NAMALWA (cell line): Measurements from ENCODE around the gene LCA5L.
A peak's percentile ranks its signal among the peaks of the same experiment; 100 is the strongest.

ENCODE experiments used
- DNase-seq: peaks from one replicate; pipeline ENCODE4 v3.0.0-alpha.2; 2015; ENCODE audit warnings: low spot score

LCA5L gene

GRCh38 chr21:39445321-39446269 is at the start of gene LCA5L:
LCA5L (minus strand) TSS chr21:39445778; CDS start chr21:39428493, 17,285 bp downstream.
- peak; percentile 94 for DNase-seq

GRCh38 chr21:39489380-39489924 is 43.9 kb upstream of the LCA5L start:
- peak; percentile 33 for DNase-seq

- DNase-seq, result no peak
Observed at GRCh38 chr21:39484711-39485276, 39.2 kb upstream of the LCA5L start.

DNA sequence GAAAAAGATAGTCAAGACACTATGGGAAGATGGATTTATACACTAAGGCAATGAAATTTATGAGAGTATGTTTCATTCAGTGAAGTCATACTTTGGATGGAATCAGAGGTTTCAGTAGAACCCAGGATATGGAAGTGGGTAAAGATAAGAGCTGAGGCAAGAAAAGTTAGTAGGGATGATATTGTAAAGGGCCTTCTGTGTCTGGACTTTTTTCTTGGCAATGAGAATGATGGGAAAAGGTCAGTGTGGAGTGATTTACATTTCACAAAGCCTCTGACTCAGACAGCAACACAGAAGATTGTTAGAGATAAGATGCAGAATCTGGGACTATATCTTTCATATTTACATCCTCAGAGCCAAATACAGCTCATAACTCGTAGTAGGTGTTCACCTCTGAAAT is 38.3 kb upstream of the LCA5L start:
- no peak for DNase-seq

DNA sequence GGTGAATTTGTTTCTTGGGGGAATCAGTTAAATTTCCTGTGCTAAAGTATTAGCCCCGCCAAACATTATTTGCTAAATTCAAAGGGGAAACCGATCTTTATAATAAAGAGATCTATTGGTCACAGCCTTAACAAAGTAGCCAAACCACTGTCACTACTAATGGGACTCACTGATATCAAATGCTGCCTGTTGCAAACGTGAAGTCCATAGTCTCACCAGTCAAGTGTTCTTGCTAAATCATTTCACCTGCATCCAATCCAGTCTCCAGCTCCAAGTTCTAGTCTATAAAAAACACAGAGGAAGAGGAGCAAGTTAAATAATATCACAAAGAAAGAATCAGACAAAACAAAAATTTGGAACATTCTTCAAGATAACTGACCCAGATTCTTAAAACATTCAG is 36.3 kb upstream of the LCA5L start:
- no peak for DNase-seq

GRCh38 chr21:39480271-39480670 is 34.7 kb upstream of the LCA5L start:
- no peak for DNase-seq

- DNase-seq, result no peak
Observed at GRCh38 chr21:39479814-39480182, 34.2 kb upstream of the LCA5L start.

DNA sequence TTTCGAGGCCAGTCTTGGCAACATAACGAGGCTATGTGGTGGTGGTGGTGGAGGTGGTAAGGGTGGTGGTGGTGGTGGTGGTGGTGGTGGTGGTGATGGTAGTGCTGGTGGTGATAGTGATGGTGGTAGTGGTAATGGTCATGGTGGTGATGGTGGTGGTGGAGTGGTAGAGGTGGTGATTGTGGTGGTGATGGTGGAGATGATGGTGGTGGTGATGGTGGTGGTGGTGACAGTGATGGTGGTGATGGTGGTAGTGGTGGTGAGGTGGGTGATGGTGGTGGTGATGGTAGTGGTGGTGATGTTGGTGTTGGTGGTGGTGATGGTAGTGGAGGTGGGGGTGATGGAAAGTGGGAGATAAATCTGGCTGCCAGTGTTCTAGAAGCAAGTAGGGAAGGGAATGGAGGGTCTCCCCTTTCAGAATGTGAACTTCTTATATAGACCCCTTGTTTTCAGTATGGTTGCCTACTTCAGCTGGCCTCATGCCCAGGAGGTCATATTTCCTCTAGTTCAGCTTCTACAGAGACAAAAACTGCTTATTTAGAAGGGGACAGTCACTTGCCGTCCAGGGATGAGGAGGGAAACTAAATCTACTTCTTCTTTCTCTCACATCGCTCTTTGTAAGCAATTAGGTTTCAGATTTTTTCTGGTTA is 33.7 kb upstream of the LCA5L start:
- no peak for DNase-seq

GRCh38 chr21:39474611-39475010 is 29.0 kb upstream of the LCA5L start:
- no peak for DNase-seq

- no peak for DNase-seq
Observed at GRCh38 chr21:39472786-39473185, 27.2 kb upstream of the LCA5L start.

- DNase-seq, result no peak
Observed at GRCh38 chr21:39471598-39471997, 26.0 kb upstream of the LCA5L start.

GRCh38 chr21:39468559-39468958 is 23.0 kb upstream of the LCA5L start:
- no peak for DNase-seq

DNA sequence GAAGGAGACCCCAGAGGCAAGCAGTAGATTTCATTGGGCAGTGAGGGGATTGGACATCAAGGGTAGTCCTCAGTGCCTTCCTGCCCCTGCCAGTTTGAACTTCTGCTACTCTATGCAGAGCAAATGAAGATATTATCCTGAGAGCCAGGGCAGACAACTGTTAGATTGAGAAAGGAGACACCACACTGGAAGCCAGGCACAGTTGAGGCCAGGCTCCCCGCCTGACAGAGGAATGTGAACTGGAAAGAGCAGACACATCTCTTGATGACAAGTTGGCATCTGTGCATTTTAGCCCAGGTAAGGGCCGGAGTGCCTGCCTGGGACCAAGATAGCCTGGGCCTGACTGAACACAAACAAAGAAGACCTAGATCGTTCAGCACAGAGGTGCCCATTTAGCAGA is 22.2 kb upstream of the LCA5L start:
- no peak for DNase-seq

- DNase-seq, result no peak
Observed at GRCh38 chr21:39466584-39466983, 21.0 kb upstream of the LCA5L start.

DNA sequence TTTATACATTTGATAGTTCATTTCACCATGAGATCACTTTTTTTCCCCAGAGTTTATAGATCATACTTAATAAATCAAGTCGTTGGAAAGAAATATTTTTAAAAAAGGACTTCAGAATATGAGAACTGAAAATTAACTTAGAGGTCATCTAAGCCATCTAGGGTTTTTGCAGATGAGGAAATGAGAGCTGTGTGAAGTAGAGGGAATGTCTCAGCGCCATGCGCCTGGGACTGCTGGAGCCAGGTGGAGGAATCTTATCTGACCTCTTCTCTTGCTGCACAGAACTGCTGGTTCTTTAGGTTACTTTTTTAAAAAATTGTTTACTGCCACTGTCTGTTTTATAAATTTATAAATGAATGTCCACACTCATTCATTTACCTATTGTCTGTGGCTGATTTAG is 17.7 kb upstream of the LCA5L start:
- no peak for DNase-seq

DNA sequence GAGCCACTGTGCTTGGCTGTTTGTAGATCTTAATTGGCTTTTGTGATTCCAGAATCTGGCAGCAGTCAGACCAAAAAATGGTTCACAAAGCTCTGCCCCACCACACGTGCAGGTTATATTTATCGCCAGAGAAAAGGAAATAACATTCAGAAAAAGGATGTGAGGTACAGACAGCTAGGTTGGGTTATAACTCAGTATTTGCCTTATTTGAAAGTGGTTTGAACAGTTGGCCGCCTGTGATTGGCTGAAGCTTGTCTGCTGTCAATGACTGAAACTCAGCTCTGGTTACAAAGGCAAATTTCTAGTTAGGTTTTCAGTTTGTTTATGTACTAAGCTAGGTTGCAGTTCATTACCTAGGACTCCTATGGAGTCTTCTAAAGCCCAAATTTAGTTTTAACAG is 15.8 kb upstream of the LCA5L start:
- DNase-seq, result peak; percentile 80

- DNase-seq, result peak; percentile 29
Observed at GRCh38 chr21:39456665-39457064, 11.1 kb upstream of the LCA5L start.

DNA sequence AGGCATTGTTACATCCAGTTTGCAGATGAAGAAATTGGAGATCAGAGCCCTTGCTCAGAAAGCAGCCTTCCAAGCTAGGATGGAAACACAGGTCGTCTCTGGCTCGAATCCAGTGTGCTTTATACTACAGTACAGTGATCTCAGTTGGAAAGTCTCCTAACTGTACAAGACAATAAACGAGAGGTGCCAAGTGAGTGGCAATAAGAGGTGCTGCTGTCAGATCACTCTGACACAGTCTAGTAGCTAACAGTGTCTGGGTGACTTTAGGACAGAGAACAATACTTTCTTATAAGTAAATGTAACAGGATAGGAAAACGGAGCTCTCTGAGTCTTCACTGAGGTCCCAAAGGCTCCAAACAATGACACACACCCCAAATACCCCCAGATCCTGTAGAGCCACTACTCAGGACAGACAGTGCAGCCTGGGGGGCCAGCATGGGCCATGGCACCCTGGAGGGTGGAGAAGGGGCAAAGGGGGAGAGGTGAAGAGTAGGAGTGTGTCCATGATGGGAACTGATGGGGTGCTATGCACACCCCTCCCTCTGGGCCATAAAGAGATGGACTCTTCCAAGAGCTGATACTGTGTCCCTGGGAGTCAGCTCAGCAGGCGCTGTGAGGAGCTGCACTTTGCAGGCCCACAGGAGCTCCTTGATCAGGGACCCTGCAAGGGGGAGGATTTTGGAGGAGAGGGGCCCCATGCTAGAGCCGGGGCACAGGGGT is 9.5 kb upstream of the LCA5L start:
- no peak for DNase-seq

- no peak for DNase-seq
Observed at GRCh38 chr21:39453571-39454179, 8.1 kb upstream of the LCA5L start.

DNA sequence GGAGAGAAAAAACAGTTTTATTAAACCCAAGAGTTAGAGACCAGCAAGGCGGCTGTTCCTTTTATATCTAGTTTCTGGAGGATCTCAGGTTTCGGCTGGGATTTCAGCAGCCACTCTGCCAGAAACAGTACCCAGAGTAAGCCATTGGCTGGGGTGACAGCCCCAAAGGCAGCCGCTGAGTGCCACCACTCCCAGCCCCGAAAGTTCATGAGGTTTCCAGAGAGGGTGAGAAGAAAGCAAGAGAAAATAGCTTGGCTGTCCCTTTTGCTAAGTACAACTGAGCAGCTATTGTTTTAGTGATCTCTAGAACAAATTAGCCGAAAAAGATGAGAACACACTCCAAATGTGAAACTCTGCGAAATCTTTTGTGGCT is 7.4 kb upstream of the LCA5L start:
- DNase-seq, result no peak

- DNase-seq, result no peak
Observed at GRCh38 chr21:39452207-39452969, 6.8 kb upstream of the LCA5L start.
